Neutrophil (primary cell): ENCODE data around the gene NR1I3.

Experiments used
- H3K27ac ChIP-seq: fragments of 200-600 bp; sonication (generic); 2 replicates; pipeline ENCODE4 v1.5.1; 2016; ENCODE audit warnings: mild to moderate bottlenecking, moderate library complexity
- H3K27me3 ChIP-seq: fragments of 200-600 bp; sonication (generic); 2 replicates; pipeline ENCODE4 v1.6.0; 2016; ENCODE audit warnings: mild to moderate bottlenecking
- H3K36me3 ChIP-seq: fragments of 200-600 bp; sonication (generic); 2 replicates; pipeline ENCODE4 v1.5.1; 2017
- H3K4me1 ChIP-seq, 2 experiments: fragments of 200-600 bp in 1 of 2; sonication (generic) in 1 of 2; 1 replicate in 1 of 2; 2 replicates in 1 of 2; pipeline versions ENCODE4 v1.5.1 to v1.6.1; 2013 to 2016; ENCODE audit warnings: low read depth in 1 of 2, low read length in 1 of 2, mild to moderate bottlenecking in 1 of 2, moderate library complexity in 1 of 2; ENCODE audit not compliant: control insufficient read depth in 1 of 2, insufficient read depth in 1 of 2
- H3K4me3 ChIP-seq, 2 experiments: fragments of 200-600 bp in 1 of 2; sonication (generic) in 1 of 2; 1 replicate in 1 of 2; 2 replicates in 1 of 2; pipeline ENCODE4 v1.5.1; 2013 to 2016; ENCODE audit warnings: low read depth in 1 of 2, low read length in 1 of 2, mild to moderate bottlenecking in 1 of 2, moderate library complexity in 1 of 2
- H3K9me3 ChIP-seq: fragments of 200-600 bp; sonication (generic); 2 replicates; pipeline ENCODE4 v1.5.1; 2016
- TF ChIP-seq, protein P1 (sequence below): fragments of 200-600 bp; sonication (generic); IDR thresholded peaks from 2 replicates; pipeline ENCODE4 v1.5.1; 2016; ENCODE audit warnings: antibody characterized with exemption

Gene NR1I3, protein sequence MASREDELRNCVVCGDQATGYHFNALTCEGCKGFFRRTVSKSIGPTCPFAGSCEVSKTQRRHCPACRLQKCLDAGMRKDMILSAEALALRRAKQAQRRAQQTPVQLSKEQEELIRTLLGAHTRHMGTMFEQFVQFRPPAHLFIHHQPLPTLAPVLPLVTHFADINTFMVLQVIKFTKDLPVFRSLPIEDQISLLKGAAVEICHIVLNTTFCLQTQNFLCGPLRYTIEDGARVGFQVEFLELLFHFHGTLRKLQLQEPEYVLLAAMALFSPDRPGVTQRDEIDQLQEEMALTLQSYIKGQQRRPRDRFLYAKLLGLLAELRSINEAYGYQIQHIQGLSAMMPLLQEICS

GRCh38 chr1:161238039-161238473 is at the start of gene NR1I3:
TSS of gene NR1I3 (minus strand) at chr1:161238203. CDS start at chr1:161236565, 1,638 bp downstream.
- Histone ChIP-seq H3K9me3 (no peaks in the 10 kb centered on the region), H3K27me3 (no peaks in the 10 kb centered on the region), H3K36me3 (no peaks in the 10 kb centered on the region), H3K27ac (no peak within 1 kb of the TSS), H3K4me1 (peaks cover 9 to 13% of the 10 kb centered on the region in 2 experiments), H3K4me3 (no peak within 1 kb of the TSS)
- TF ChIP-seq, protein P1, sequence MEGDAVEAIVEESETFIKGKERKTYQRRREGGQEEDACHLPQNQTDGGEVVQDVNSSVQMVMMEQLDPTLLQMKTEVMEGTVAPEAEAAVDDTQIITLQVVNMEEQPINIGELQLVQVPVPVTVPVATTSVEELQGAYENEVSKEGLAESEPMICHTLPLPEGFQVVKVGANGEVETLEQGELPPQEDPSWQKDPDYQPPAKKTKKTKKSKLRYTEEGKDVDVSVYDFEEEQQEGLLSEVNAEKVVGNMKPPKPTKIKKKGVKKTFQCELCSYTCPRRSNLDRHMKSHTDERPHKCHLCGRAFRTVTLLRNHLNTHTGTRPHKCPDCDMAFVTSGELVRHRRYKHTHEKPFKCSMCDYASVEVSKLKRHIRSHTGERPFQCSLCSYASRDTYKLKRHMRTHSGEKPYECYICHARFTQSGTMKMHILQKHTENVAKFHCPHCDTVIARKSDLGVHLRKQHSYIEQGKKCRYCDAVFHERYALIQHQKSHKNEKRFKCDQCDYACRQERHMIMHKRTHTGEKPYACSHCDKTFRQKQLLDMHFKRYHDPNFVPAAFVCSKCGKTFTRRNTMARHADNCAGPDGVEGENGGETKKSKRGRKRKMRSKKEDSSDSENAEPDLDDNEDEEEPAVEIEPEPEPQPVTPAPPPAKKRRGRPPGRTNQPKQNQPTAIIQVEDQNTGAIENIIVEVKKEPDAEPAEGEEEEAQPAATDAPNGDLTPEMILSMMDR, result no peak

- Histone ChIP-seq H3K9me3 (no peaks in the 10 kb centered on the region), H3K27me3 (peaks cover 11% of the 10 kb centered on the region), H3K36me3 (peaks cover 4% of the 10 kb centered on the region), H3K4me3 (no peak overlapping the region), H3K4me1 (no peaks in the 10 kb centered on the region), H3K27ac (no peak overlapping the region)
- TF ChIP-seq, protein P1, result no peak
Observed at GRCh38 chr1:161287482-161288054, 49.6 kb upstream of the NR1I3 start.

DNA sequence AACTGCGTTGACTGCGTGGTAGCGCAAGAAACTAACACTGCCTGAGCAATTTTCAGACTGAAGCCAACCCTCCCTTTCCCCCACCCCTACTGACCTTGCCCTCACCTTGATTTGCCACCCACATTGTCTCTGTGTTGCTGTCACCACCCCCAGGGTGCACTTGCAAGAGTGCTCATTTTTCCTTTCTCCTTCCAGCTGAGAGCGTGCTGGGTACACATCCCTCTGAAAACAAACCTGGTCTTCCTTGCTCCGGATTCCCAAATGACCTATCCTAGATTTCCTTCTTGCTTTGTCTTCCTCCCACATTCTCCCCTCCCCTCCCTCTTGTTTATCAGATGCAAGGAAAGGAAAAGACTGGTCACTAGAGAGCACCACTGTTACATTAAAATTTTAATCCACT is 47.5 kb upstream of the NR1I3 start:
- no peak overlapping the region for H3K4me3 ChIP-seq
- TF ChIP-seq, protein P1, result no peak
- H3K27ac ChIP-seq, result no peak overlapping the region
- H3K27me3 ChIP-seq, result peaks cover 11% of the 10 kb centered on the region
- H3K4me1 ChIP-seq, result no peaks in the 10 kb centered on the region
- H3K36me3 ChIP-seq, result no peaks in the 10 kb centered on the region
- no peaks in the 10 kb centered on the region for H3K9me3 ChIP-seq

GRCh38 chr1:161285113-161285512 is 47.1 kb upstream of the NR1I3 start:
- H3K9me3 ChIP-seq, result no peaks in the 10 kb centered on the region
- TF ChIP-seq, protein P1, result no peak
- H3K27ac ChIP-seq, result no peak overlapping the region
- peaks cover 11% of the 10 kb centered on the region for H3K27me3 ChIP-seq
- no peaks in the 10 kb centered on the region for H3K36me3 ChIP-seq
- no peaks in the 10 kb centered on the region for H3K4me1 ChIP-seq
- no peak overlapping the region for H3K4me3 ChIP-seq

- Histone ChIP-seq H3K36me3 (no peaks in the 10 kb centered on the region), H3K4me1 (no peaks in the 10 kb centered on the region), H3K27me3 (peaks cover 11% of the 10 kb centered on the region), H3K27ac (no peak overlapping the region), H3K4me3 (no peak overlapping the region), H3K9me3 (no peaks in the 10 kb centered on the region)
- TF ChIP-seq, protein P1, result no peak
Observed at GRCh38 chr1:161282991-161283390, 45.0 kb upstream of the NR1I3 start.
